Body of pancreas (tissue), 4 donors: ENCODE measurements around the gene C11orf98.
"Not testable (repeated sequence)": the region's sequence is repeated elsewhere in the genome, so short reads cannot be mapped to it uniquely, and the experiment has no call there.

Experiments
- POLR2A ChIP-seq, 3 donors: fragments of 450-650 bp; IDR thresholded peaks; one replicate each; pipeline ENCODE4 v1.6.1; 2016; ENCODE audit warnings: antibody characterized with exemption in 3 of 3, mild to moderate bottlenecking in 2 of 3
- TF ChIP-seq, protein P1 (sequence below), 7 experiments: fragments of 450-650 bp in 4 of 7; fragments of 200-600 bp in 3 of 7; sonication (generic) in 3 of 7; IDR thresholded peaks; one replicate each; pipeline ENCODE4 v1.5.1; 2016 to 2019; ENCODE audit warnings: antibody characterized with exemption in 7 of 7

GRCh38 chr11:62650283-62650682, 14.7 kb downstream of the C11orf98 start:
- TF ChIP-seq, protein P1, sequence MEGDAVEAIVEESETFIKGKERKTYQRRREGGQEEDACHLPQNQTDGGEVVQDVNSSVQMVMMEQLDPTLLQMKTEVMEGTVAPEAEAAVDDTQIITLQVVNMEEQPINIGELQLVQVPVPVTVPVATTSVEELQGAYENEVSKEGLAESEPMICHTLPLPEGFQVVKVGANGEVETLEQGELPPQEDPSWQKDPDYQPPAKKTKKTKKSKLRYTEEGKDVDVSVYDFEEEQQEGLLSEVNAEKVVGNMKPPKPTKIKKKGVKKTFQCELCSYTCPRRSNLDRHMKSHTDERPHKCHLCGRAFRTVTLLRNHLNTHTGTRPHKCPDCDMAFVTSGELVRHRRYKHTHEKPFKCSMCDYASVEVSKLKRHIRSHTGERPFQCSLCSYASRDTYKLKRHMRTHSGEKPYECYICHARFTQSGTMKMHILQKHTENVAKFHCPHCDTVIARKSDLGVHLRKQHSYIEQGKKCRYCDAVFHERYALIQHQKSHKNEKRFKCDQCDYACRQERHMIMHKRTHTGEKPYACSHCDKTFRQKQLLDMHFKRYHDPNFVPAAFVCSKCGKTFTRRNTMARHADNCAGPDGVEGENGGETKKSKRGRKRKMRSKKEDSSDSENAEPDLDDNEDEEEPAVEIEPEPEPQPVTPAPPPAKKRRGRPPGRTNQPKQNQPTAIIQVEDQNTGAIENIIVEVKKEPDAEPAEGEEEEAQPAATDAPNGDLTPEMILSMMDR (IDR thresholded peaks at IDR 0.05) = not testable (repeated sequence)
- TF ChIP-seq POLR2A (IDR thresholded peaks at IDR 0.05) = not testable (repeated sequence)
